ENCODE measurements around the gene ARMC10. TPM values are rescaled to one million over a fixed set of nuclear protein-coding genes. Genes with fewer than 3 reads are reported as not detected.
"Not testable (repeated sequence)": the region's sequence is repeated elsewhere in the genome, so short reads cannot be mapped to it uniquely, and the experiment has no call there.

ARMC10 gene
- total RNA-seq, 1 donor from 2014 or later: 43.7 TPM

DNA sequence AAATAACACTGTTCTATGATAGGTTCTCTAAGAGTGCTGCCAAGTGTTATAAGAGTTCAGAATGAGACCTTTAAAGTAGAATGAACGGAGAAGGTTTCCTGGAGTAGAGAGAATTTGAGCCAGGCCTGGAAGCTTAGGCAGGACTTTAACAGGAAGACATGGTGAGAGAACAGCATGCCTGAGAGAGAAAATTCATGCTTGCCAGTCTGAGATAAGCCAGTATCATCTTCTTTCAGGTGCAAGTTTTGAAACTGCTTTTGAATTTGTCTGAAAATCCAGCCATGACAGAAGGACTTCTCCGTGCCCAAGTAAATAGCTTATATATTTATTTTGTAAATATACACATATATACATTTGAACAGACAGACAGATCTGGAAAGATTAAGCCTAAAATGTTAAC is 22.1 kb downstream of the ARMC10 start:
- Mint-ChIP-seq H3K27me3 (no peaks in the 10 kb centered on the region), H3K36me3 (ENCODE audit: insufficient read depth) (peaks cover 15% of the 10 kb centered on the region), H3K4me1 (ENCODE audit: low read depth) (no peaks in the 10 kb centered on the region), H3K27ac (no peak overlapping the region), H3K4me3 (ENCODE audit: low read depth) (no peak overlapping the region), H3K9me3 (ENCODE audit: low read depth) (no peaks in the 10 kb centered on the region)
- no peak for DNase-seq (ENCODE audit: low spot score, unreplicated experiment)
- TF ChIP-seq, protein P1, sequence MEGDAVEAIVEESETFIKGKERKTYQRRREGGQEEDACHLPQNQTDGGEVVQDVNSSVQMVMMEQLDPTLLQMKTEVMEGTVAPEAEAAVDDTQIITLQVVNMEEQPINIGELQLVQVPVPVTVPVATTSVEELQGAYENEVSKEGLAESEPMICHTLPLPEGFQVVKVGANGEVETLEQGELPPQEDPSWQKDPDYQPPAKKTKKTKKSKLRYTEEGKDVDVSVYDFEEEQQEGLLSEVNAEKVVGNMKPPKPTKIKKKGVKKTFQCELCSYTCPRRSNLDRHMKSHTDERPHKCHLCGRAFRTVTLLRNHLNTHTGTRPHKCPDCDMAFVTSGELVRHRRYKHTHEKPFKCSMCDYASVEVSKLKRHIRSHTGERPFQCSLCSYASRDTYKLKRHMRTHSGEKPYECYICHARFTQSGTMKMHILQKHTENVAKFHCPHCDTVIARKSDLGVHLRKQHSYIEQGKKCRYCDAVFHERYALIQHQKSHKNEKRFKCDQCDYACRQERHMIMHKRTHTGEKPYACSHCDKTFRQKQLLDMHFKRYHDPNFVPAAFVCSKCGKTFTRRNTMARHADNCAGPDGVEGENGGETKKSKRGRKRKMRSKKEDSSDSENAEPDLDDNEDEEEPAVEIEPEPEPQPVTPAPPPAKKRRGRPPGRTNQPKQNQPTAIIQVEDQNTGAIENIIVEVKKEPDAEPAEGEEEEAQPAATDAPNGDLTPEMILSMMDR (IDR thresholded peaks at IDR 0.05; ENCODE audit: unreplicated experiment): no peak

DNA sequence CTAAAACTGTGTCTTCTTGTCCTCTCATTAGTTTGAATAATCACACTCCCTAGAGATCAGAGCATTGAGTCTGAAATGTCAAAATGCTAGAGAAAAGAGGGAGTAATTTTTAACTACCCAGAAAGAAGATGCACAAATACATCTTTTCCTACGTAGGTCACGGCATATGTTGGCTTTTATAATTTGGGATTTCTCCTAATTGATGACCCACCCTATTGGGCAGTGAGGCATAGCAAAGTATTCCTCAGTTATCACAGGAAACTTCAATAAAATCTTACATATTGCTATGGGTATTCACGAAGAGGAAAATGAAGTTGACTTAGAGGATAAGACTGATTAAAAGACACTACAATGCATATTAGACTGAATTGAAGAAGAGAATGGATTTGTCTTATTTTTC is 25.4 kb downstream of the ARMC10 start:
- peaks cover 11% of the 10 kb centered on the region for H3K36me3 Mint-ChIP-seq (ENCODE audit: insufficient read depth)
- no peaks in the 10 kb centered on the region for H3K27me3 Mint-ChIP-seq
- no peaks in the 10 kb centered on the region for H3K9me3 Mint-ChIP-seq (ENCODE audit: low read depth)
- H3K4me3 Mint-ChIP-seq (ENCODE audit: low read depth): no peak overlapping the region
- TF ChIP-seq, protein P1 (IDR thresholded peaks at IDR 0.05; ENCODE audit: unreplicated experiment): no peak
- H3K27ac Mint-ChIP-seq: no peak overlapping the region
- no peaks in the 10 kb centered on the region for H3K4me1 Mint-ChIP-seq (ENCODE audit: low read depth)
- no peak for DNase-seq (ENCODE audit: low spot score, unreplicated experiment)

DNA sequence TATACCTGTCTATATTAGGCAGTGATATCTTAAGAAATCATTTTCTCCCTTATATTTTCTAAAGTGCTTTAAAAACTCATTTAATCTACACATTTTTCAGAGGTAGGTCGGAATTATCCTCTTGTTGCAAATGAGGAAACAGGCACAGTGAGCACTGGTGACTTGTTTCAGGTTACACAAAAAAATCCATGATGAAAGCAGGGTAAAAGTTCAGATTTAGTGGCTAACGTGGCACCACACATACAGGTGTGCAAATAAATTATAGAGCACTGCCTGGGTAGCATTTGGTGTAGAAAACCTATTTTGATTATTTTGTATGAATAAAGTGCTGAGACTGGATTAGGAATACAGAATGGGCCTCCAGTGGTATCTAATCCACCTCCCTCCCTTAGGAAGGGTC is 26.6 kb downstream of the ARMC10 start:
- TF ChIP-seq, protein P1 (IDR thresholded peaks at IDR 0.05; ENCODE audit: unreplicated experiment): no peak
- Mint-ChIP-seq H3K4me1 (ENCODE audit: low read depth) (peaks cover 7% of the 10 kb centered on the region), H3K9me3 (ENCODE audit: low read depth) (no peaks in the 10 kb centered on the region)

DNA sequence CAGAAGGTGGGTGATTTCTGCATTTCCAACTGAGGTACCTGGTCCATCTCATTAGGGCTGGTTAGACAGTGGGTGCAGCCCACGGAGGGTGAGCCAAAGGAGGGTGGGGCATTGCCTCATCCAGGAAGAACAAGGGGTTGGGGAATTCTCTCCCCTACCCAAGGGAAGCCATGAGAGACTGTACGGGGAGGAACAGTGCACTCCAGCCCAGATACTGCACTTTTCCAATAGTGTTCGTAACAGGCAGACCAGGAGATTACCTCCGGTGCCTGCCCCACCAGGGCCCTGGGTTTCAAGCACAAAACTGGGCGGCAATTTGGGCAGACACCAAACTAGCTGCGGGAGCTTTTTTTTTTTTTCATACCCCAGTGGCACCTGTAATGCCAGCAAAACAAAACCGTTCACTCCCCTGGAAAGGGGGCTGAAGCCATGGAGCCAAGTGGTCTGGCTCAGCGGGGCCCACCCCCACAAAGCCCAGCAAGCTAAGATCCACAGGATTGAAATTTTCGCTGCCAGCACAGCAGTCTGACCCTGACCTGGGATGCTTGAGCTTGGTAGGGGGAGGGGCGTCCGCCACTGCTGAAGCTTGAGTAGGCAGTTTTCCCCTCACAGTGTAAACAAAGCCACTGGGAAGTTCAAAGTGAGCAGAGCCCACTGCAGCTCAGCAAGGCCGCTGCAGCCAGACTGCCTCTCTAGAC is 31.2 kb downstream of the ARMC10 start:
- H3K9me3 Mint-ChIP-seq (ENCODE audit: low read depth): peaks cover 6% of the 10 kb centered on the region
- H3K36me3 Mint-ChIP-seq (ENCODE audit: insufficient read depth): peaks cover 26% of the 10 kb centered on the region
- H3K27ac Mint-ChIP-seq: peak overlapping the region; percentile 71
- H3K4me3 Mint-ChIP-seq (ENCODE audit: low read depth): no peak overlapping the region
- TF ChIP-seq, protein P1 (IDR thresholded peaks at IDR 0.05; ENCODE audit: unreplicated experiment): no peak
- H3K4me1 Mint-ChIP-seq (ENCODE audit: low read depth): peaks cover 18% of the 10 kb centered on the region
- H3K27me3 Mint-ChIP-seq: no peaks in the 10 kb centered on the region
- DNase-seq (ENCODE audit: low spot score, unreplicated experiment): peak; percentile 38

More for the DNA sequence above, 26.6 kb downstream of the ARMC10 start:
- Mint-ChIP-seq H3K27me3 (no peaks in the 10 kb centered on the region), H3K27ac (no peak overlapping the region), H3K4me3 (ENCODE audit: low read depth) (no peak overlapping the region), H3K36me3 (ENCODE audit: insufficient read depth) (peaks cover 7% of the 10 kb centered on the region)
- DNase-seq (ENCODE audit: low spot score, unreplicated experiment): no peak

DNA sequence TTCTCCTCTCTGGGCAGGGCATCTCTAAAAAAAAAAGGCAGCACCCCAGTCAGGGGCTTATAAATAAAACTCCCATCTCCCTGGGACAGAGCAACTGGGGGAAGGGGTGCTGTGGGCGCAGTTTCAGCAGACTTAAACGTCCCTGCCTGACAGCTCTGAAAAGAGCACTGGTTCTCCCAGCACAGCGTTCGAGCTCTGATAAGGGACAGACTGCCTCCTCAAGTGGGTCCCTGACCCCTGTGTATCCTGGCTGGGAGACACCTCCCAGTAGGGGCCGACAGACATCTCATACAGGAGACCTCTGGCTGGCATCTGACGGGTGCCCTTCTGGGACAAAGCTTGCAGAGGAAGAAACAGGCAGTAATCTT is 31.7 kb downstream of the ARMC10 start:
- H3K4me3 Mint-ChIP-seq (ENCODE audit: low read depth); H3K27me3 Mint-ChIP-seq; DNase-seq (ENCODE audit: low spot score, unreplicated experiment); H3K9me3 Mint-ChIP-seq (ENCODE audit: low read depth): not testable (repeated sequence)
- peak overlapping the region; percentile 71 for H3K27ac Mint-ChIP-seq
- H3K36me3 Mint-ChIP-seq (ENCODE audit: insufficient read depth): peaks cover 31% of the 10 kb centered on the region
- peaks cover 18% of the 10 kb centered on the region for H3K4me1 Mint-ChIP-seq (ENCODE audit: low read depth)

DNA sequence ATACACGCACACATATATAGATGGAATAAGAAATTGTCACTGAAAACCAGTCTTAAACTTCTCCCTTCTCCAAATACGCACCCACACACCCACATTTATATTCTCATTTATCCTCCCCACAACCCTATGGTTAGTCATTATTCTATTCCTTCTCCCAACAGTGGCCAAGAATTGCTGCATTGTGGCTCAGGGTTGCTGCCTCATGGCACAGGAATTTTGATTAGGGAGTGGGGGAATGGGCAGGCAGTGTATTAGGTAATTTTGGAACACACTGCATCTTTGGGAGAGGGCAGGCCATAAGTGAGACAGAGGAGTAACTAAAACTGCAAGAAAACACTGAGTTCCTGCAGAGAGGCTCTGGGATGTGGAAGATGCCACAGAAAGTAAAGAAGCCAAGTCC is 38.2 kb downstream of the ARMC10 start:
- H3K27me3 Mint-ChIP-seq: no peaks in the 10 kb centered on the region
- peaks cover 35% of the 10 kb centered on the region for H3K36me3 Mint-ChIP-seq (ENCODE audit: insufficient read depth)
- H3K4me3 Mint-ChIP-seq (ENCODE audit: low read depth): no peak overlapping the region
- peaks cover 1% of the 10 kb centered on the region for H3K4me1 Mint-ChIP-seq (ENCODE audit: low read depth)
- DNase-seq (ENCODE audit: low spot score, unreplicated experiment): no peak
- peaks cover 6% of the 10 kb centered on the region for H3K9me3 Mint-ChIP-seq (ENCODE audit: low read depth)
- no peak overlapping the region for H3K27ac Mint-ChIP-seq
- TF ChIP-seq, protein P1 (IDR thresholded peaks at IDR 0.05; ENCODE audit: unreplicated experiment): no peak
